Prostate gland (tissue), 2 donors: Measurements from ENCODE around the gene STARD5. TPM values are rescaled to one million over a fixed set of nuclear protein-coding genes. Genes with fewer than 3 reads are reported as not detected.
A peak's percentile ranks its signal among the peaks of the same experiment; 100 is the strongest.

ENCODE experiments used
- DNase-seq: peaks from one replicate; pipeline ENCODE4 v3.0.0-alpha.2; 2019; ENCODE audit warnings: low spot score
- H3K27ac ChIP-seq, 2 donors: fragments of 200-600 bp; sonication (generic); 2 replicates each; pipeline ENCODE4 v1.5.1; 2017 to 2019
- H3K27me3 ChIP-seq: fragments of 200-600 bp; sonication (generic); replicated peaks from 2 replicates; pipeline ENCODE4 v1.5.1; 2019; ENCODE audit not compliant: insufficient read depth
- H3K36me3 ChIP-seq, 2 donors: fragments of 200-600 bp; sonication (generic); 1 replicate in 1 of 2; 2 replicates in 1 of 2; pipeline versions ENCODE4 v1.5.1 to v1.8.1; 2017 to 2019
- H3K4me1 ChIP-seq: fragments of 200-600 bp; sonication (generic); replicated peaks from 2 replicates; pipeline ENCODE4 v1.5.1; 2019
- H3K4me3 ChIP-seq, 2 donors: fragments of 200-600 bp; sonication (generic); 2 replicates each; pipeline ENCODE4 v1.5.1; 2017 to 2019
- H3K9me3 ChIP-seq: fragments of 200-600 bp; sonication (generic); 2 replicates; pipeline ENCODE4 v1.5.1; 2017
- POLR2A ChIP-seq: fragments of 450-650 bp; IDR thresholded peaks from one replicate; pipeline ENCODE4 v1.6.1; 2016; ENCODE audit warnings: antibody characterized with exemption, mild to moderate bottlenecking
- POLR2AphosphoS5 ChIP-seq: sonication (generic); formaldehyde crosslinking; IDR thresholded peaks from one replicate; pipeline ENCODE4 v1.6.1; 2017; ENCODE audit warnings: antibody characterized with exemption
- WGBS: methylation state at CpG from one replicate; pipeline ENCODE4 v1.1.5; 2018; 5-methylcytosine and 5-hydroxymethylcytosine counted together
- intact Hi-C: fragments of 100-400 bp; cut with DNase I; formaldehyde crosslinking; loops from one replicate; pipeline ENCODE4 v1.14.2; 2022
- total RNA-seq, 2 donors: library from RNA; depleted of rRNA; stranded (reverse); fragments of >200 nt; gene quantifications; one replicate each; pipeline ENCODE4 v1.1.0, GENCODE V29; 2016
- TF ChIP-seq, protein P1 (sequence below), 4 experiments: fragments of 200-600 bp in 2 of 4; fragments of 450-650 bp in 2 of 4; sonication (generic) in 2 of 4; IDR thresholded peaks; 1 replicate in 3 of 4; 2 replicates in 1 of 4; pipeline ENCODE4 v1.5.1; 2016 to 2019; ENCODE audit warnings: antibody characterized with exemption in 4 of 4, mild to moderate bottlenecking in 2 of 4, moderate library complexity in 2 of 4

The STARD5 gene
- total RNA-seq, 2 donors from 2014 or later: 19.6 to 23.2 TPM

DNA sequence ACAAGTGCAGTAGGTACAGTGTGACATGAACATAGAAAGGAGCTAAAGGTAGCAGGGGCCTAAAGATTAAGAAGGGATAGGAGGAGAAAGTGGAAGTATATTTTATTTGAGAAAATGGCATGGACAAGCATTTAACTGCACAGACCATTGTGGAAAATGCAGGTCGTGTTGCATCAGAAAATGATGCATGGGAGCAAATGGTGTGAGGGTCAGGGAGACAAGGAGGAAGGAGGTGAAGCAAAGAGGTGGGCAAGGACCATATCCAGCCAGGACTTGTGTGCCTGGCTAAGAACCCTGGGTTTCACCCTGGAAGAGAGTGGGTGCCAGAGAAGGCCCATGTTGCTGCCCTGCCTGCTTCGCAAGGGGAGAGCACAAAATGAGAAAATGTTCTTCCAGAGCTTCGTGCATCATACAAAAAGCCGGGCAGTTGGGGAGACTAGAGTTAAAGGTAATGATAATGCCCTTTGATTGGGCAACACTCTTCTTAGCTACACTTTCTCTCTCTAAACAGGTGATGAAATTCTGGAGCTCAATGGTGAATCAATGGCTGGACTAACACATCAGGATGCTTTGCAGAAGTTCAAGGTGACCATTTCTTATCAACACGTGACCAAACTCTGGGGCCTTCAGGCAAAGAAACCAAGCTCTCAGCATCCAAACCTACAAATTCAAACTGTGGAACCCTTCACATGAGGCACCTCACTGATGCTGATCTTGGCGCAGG, 45.5 kb downstream of the STARD5 start:
- intact Hi-C loops: loop anchor here (5.0 to 10.0 kb wide), 3 partner anchors 34 to 104 kb away; no protein-coding TSS in a partner anchor
- Histone ChIP-seq H3K4me1 (peaks cover 9% of the 10 kb centered on the region), H3K27me3 (no peaks in the 10 kb centered on the region), H3K4me3 (no peak overlapping the region), H3K27ac (no peak overlapping the region), H3K9me3 (no peaks in the 10 kb centered on the region), H3K36me3 (no peaks in the 10 kb centered on the region)
- no peak for TF ChIP-seq POLR2A
- TF ChIP-seq, protein P1, sequence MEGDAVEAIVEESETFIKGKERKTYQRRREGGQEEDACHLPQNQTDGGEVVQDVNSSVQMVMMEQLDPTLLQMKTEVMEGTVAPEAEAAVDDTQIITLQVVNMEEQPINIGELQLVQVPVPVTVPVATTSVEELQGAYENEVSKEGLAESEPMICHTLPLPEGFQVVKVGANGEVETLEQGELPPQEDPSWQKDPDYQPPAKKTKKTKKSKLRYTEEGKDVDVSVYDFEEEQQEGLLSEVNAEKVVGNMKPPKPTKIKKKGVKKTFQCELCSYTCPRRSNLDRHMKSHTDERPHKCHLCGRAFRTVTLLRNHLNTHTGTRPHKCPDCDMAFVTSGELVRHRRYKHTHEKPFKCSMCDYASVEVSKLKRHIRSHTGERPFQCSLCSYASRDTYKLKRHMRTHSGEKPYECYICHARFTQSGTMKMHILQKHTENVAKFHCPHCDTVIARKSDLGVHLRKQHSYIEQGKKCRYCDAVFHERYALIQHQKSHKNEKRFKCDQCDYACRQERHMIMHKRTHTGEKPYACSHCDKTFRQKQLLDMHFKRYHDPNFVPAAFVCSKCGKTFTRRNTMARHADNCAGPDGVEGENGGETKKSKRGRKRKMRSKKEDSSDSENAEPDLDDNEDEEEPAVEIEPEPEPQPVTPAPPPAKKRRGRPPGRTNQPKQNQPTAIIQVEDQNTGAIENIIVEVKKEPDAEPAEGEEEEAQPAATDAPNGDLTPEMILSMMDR (IDR thresholded peaks at IDR 0.05): no peak
- TF ChIP-seq POLR2AphosphoS5: no peak
- WGBS: 93% methylated on average over 6 of the region's 6 CpGs
- DNase-seq: no peak

GRCh38 chr15:81277851-81278250, 46.1 kb downstream of the STARD5 start:
- peaks cover 9% of the 10 kb centered on the region for H3K4me1 ChIP-seq
- H3K27me3 ChIP-seq: no peaks in the 10 kb centered on the region
- 97% methylated on average over 2 of the region's 2 CpGs for WGBS
- H3K36me3 ChIP-seq: no peaks in the 10 kb centered on the region
- no peak overlapping the region for H3K27ac ChIP-seq
- no peak for DNase-seq
- no peaks in the 10 kb centered on the region for H3K9me3 ChIP-seq
- no peak for TF ChIP-seq POLR2AphosphoS5
- no peak for TF ChIP-seq POLR2A
- TF ChIP-seq, protein P1 (IDR thresholded peaks at IDR 0.05): no peak
- H3K4me3 ChIP-seq: no peak overlapping the region
- intact Hi-C loops: loop anchor here (5.0 to 10.0 kb wide), 3 partner anchors 34 to 104 kb away; no protein-coding TSS in a partner anchor

GRCh38 chr15:81276967-81277366, 47.0 kb downstream of the STARD5 start:
- Histone ChIP-seq H3K27me3 (no peaks in the 10 kb centered on the region), H3K27ac (no peak overlapping the region), H3K36me3 (no peaks in the 10 kb centered on the region), H3K4me3 (no peak overlapping the region), H3K9me3 (no peaks in the 10 kb centered on the region), H3K4me1 (peaks cover 9% of the 10 kb centered on the region)
- TF ChIP-seq, protein P1 (IDR thresholded peaks at IDR 0.05): no peak
- TF ChIP-seq POLR2AphosphoS5 (no peak), POLR2A (no peak)
- no peak for DNase-seq
- intact Hi-C loops: loop anchor here (5.0 to 10.0 kb wide), 3 partner anchors 35 to 105 kb away; no protein-coding TSS in a partner anchor
- 98% methylated on average over 2 of the region's 2 CpGs for WGBS

GRCh38 chr15:81275711-81276392, 48.1 kb downstream of the STARD5 start:
- H3K27me3 ChIP-seq: no peaks in the 10 kb centered on the region
- intact Hi-C loops: loop anchor here (2.0 to 10.0 kb wide), 4 partner anchors 36 to 125 kb away; no protein-coding TSS in a partner anchor
- H3K36me3 ChIP-seq: no peaks in the 10 kb centered on the region
- H3K4me1 ChIP-seq: peaks cover 9% of the 10 kb centered on the region
- no peak for DNase-seq
- H3K9me3 ChIP-seq: no peaks in the 10 kb centered on the region
- peak overlapping the region; percentile 2 to 28 for H3K27ac ChIP-seq
- peak; percentile 9 for TF ChIP-seq POLR2AphosphoS5
- TF ChIP-seq, protein P1 (IDR thresholded peaks at IDR 0.05): no peak
- H3K4me3 ChIP-seq: no peak overlapping the region
- WGBS: 74% methylated on average over 3 of the region's 3 CpGs
